ENCODE data around the gene HADH. TPM values are rescaled to one million over a fixed set of nuclear protein-coding genes. Genes with fewer than 3 reads are reported as not detected.

Gene HADH
- total and polyA plus RNA-seq, 2 donors from 2014 or later = 31.4 to 126 TPM

- TF ChIP-seq, protein P1, sequence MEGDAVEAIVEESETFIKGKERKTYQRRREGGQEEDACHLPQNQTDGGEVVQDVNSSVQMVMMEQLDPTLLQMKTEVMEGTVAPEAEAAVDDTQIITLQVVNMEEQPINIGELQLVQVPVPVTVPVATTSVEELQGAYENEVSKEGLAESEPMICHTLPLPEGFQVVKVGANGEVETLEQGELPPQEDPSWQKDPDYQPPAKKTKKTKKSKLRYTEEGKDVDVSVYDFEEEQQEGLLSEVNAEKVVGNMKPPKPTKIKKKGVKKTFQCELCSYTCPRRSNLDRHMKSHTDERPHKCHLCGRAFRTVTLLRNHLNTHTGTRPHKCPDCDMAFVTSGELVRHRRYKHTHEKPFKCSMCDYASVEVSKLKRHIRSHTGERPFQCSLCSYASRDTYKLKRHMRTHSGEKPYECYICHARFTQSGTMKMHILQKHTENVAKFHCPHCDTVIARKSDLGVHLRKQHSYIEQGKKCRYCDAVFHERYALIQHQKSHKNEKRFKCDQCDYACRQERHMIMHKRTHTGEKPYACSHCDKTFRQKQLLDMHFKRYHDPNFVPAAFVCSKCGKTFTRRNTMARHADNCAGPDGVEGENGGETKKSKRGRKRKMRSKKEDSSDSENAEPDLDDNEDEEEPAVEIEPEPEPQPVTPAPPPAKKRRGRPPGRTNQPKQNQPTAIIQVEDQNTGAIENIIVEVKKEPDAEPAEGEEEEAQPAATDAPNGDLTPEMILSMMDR (IDR thresholded peaks at IDR 0.05; ENCODE audit: borderline replicate concordance, extremely low read depth, insufficient read depth) = no peak
- Histone ChIP-seq H3K36me3 (ENCODE audit: control insufficient read depth in 2 of 3, insufficient read depth in 3 of 3, low read length in 3 of 3) (peaks cover 0 to 15% (median 4%) of the 10 kb centered on the region in 3 donors), H3K9ac (ENCODE audit: low read length in 3 of 3) (no peak overlapping the region), H3K27me3 (ENCODE audit: control insufficient read depth, insufficient read depth, low read length) (no peaks in the 10 kb centered on the region), H3K9me3 (ENCODE audit: control insufficient read depth in 2 of 3, insufficient read depth in 1 of 3, low read length in 3 of 3) (no peaks in the 10 kb centered on the region), H3K4me3 (ENCODE audit: low read length in 3 of 3) (no peak overlapping the region), H3K4me1 (ENCODE audit: control insufficient read depth in 2 of 3, insufficient read depth in 2 of 3, low read depth in 1 of 3, low read length in 3 of 3) (no peaks in the 10 kb centered on the region), H3K27ac (ENCODE audit: low read depth in 2 of 2, low read length in 2 of 2) (no peak overlapping the region)
- FAIRE-seq = no peak
- intact Hi-C loops (cut with DNase I) = no loop called here
- no peak for DNase-seq
These were observed 48.2 kb downstream of the HADH start for GRCh38 chr4:108037884-108038283.

DNA sequence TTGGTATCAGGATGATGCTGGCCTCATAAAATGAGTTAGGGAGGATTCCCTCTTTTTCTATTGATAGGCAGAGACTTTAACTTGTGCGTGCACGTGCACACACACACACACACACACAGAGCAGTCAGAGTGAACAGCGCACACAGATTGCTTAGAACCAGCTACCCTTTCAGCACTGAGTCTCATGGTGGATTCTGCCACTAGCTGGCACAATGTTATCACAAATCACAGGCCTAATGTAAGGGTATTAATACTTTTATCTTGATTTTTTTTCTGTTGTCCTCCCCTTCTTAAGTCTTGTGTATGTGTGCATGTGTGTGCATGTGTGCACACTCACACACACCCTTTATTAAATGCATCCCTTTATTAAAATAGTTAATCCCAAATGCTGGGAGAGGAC is 53.2 kb downstream of the HADH start:
- intact Hi-C loops (cut with DNase I) = no loop called here
- FAIRE-seq = no peak
- Histone ChIP-seq H3K9me3 (ENCODE audit: control insufficient read depth in 2 of 3, insufficient read depth in 1 of 3, low read length in 3 of 3) (no peaks in the 10 kb centered on the region), H3K9ac (ENCODE audit: low read length in 3 of 3) (no peak overlapping the region), H3K27ac (ENCODE audit: low read depth in 2 of 2, low read length in 2 of 2) (no peak overlapping the region), H3K4me3 (ENCODE audit: low read length in 3 of 3) (no peak overlapping the region), H3K27me3 (ENCODE audit: control insufficient read depth, insufficient read depth, low read length) (no peaks in the 10 kb centered on the region), H3K36me3 (ENCODE audit: control insufficient read depth in 2 of 3, insufficient read depth in 3 of 3, low read length in 3 of 3) (no peaks in the 10 kb centered on the region), H3K4me1 (ENCODE audit: control insufficient read depth in 2 of 3, insufficient read depth in 2 of 3, low read depth in 1 of 3, low read length in 3 of 3) (no peaks in the 10 kb centered on the region)
- DNase-seq = no peak
- TF ChIP-seq, protein P1 (IDR thresholded peaks at IDR 0.05; ENCODE audit: borderline replicate concordance, extremely low read depth, insufficient read depth) = no peak

GRCh38 chr4:108043526-108043925 is 53.8 kb downstream of the HADH start:
- H3K9me3 ChIP-seq (ENCODE audit: control insufficient read depth in 2 of 3, insufficient read depth in 1 of 3, low read length in 3 of 3) = no peaks in the 10 kb centered on the region
- H3K9ac ChIP-seq (ENCODE audit: low read length in 3 of 3) = no peak overlapping the region
- intact Hi-C loops (cut with DNase I) = no loop called here
- no peak overlapping the region for H3K27ac ChIP-seq (ENCODE audit: low read depth in 2 of 2, low read length in 2 of 2)
- DNase-seq (peak in 4 of 5 donors; percentile 48 to 78 (median 64)), FAIRE-seq (no peak)
- no peaks in the 10 kb centered on the region for H3K36me3 ChIP-seq (ENCODE audit: control insufficient read depth in 2 of 3, insufficient read depth in 3 of 3, low read length in 3 of 3)
- no peaks in the 10 kb centered on the region for H3K27me3 ChIP-seq (ENCODE audit: control insufficient read depth, insufficient read depth, low read length)
- no peaks in the 10 kb centered on the region for H3K4me1 ChIP-seq (ENCODE audit: control insufficient read depth in 2 of 3, insufficient read depth in 2 of 3, low read depth in 1 of 3, low read length in 3 of 3)
- TF ChIP-seq, protein P1 (IDR thresholded peaks at IDR 0.05; ENCODE audit: borderline replicate concordance, extremely low read depth, insufficient read depth) = no peak
- H3K4me3 ChIP-seq (ENCODE audit: low read length in 3 of 3) = no peak overlapping the region
